ENCODE measurements around the gene NKAIN2.

GRCh38 chr6:124517339-124517738 is 713.7 kb downstream of the NKAIN2 start:
- TF ChIP-seq CTCF (optimal IDR thresholded peaks at IDR 0.05 in 1 of 3, IDR thresholded peaks at IDR 0.05 in 1 of 3, conservative IDR thresholded peaks at IDR 0.05 in 1 of 3; ENCODE audit: extremely low read depth in 1 of 3, insufficient read depth in 2 of 3, low read length in 3 of 3) = no peak
- no peak for TF ChIP-seq EZH2 (IDR thresholded peaks at IDR 0.05; ENCODE audit: low read length)
